Stimulated activated CD8-positive, alpha-beta memory T cell treated with anti-CD3 and anti-CD28 coated beads, Interleukin-4, amount 100 ng/mL, for 48 hours (primary cell): ENCODE data around the gene UBE2L3.

Source experiments
- DNase-seq: peaks from one replicate; pipeline ENCODE4 v3.0.0-alpha.2; 2020

UBE2L3 gene

GRCh38 chr22:21650823-21651520 lies 83.5 kb downstream of the UBE2L3 start:
- no peak for DNase-seq

DNA sequence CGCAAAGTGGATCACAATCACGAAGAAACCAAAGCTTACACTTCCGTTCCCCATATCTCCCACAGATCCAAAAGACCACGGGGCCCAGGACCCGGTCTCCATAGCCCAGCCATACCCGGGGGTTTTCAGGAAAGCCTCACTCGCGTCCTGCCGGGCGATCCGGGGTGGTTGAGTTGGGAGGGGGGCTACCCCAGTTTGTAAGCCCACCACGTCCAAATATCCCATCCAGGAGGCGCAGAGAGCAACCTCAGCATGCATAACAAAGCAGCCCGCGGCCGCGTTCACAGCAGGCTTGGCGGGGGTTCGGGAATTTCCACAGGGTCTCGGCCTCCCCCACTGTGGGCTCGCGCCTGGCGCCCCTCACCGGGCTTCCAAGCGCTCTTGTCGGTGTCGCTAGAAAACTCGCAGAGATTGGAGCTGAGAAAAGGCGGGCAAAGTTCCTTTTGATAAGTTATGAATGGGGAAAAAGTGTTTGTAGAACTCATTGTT lies 84.1 kb downstream of the UBE2L3 start:
- DNase-seq: no peak

DNA sequence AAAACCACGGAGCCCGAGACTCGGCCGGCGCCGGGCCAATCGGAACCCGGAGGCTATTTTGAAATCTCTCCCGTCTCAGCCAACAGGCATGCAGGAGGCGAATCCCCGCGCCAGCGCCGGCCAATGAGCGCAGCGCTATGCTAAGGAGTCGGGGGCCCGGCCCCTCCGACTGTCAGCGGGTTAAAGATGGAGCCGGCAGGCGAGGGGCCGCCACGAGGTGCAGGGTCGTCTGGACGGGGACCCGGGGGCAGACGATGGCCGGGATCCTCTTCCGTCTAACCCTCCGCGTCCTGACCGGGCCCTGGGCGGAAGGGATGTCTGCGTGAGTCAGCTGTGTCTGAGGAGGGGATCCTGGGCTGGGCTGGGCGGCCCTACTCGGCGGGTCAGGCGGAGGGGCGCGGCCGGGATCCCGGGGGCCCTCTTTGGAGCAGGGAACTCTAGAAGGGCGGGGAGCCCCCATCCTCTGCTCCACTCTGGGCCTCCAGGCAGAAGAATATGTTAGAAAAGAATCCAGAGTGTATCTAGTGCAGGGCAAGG lies 84.6 kb downstream of the UBE2L3 start:
- peak; percentile 93 for DNase-seq

DNA sequence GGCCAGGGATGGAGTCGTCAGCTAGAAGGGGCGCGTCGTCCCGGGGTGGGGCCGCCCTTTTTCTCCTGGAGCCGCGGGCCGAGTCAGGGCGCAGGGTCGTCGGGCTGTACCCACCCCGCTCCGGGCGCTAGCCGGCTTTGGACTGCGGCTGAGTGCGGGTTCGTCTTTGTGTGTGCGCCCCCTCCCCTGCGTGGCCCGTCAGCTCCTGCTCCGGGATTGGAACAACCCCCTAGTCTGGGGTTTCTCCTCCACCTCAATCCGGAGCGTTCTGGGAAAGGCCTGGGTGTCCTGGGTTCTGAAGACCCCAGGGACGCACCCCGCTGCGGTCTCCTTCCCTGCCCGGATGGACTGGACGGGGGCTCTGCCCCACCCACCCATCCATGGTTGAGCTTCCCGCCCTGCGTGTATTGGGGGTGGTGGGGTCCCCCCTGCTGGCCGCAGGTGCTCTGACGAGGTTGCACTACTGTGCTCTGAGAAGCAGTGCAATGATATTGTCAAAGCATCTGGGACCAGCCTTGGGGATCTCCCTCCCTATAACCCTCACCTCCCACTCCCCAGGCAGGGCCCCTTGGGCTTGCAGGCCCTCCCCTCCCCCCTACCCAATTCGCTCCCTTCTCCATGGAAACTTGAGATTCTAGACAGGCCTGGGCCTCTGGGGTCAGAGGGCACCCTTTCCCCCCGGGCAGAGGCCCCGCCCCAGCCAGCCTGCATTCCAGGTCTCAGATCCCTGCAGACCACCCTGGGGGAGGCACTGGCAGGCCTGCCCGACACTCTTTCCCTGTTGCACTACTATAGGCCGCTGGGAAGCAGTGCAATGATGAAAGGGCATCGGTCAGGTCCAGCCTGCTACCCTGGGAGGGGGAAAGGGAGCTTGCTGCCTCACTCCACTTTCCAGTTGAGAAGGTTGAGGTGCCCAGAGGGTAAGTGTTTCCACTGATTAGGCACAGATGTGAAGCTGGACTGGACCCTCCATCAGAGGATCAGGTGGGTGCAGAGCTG lies 85.3 kb downstream of the UBE2L3 start:
- DNase-seq: no peak

DNA sequence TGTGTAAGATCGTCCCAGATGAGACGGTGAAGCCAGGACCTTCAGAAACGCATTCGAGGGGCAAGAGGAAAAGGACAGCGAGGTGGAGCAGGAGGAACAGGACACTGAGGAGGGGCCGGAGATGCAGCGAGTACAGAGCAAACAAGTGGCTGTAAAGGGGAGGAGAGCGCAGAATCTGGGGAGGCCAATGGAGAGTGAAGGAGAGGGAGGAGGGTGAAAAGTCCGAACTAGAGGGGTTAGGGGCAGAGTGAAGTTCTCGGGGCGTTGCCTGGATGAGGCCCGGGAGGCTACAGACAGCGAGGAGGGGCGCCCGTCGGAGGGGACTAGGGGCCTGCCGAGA lies 89.5 kb downstream of the UBE2L3 start:
- peak; percentile 29 for DNase-seq

- peak; percentile 86 for DNase-seq
These were observed 90.0 kb downstream of the UBE2L3 start for GRCh38 chr22:21657360-21658032.

DNA sequence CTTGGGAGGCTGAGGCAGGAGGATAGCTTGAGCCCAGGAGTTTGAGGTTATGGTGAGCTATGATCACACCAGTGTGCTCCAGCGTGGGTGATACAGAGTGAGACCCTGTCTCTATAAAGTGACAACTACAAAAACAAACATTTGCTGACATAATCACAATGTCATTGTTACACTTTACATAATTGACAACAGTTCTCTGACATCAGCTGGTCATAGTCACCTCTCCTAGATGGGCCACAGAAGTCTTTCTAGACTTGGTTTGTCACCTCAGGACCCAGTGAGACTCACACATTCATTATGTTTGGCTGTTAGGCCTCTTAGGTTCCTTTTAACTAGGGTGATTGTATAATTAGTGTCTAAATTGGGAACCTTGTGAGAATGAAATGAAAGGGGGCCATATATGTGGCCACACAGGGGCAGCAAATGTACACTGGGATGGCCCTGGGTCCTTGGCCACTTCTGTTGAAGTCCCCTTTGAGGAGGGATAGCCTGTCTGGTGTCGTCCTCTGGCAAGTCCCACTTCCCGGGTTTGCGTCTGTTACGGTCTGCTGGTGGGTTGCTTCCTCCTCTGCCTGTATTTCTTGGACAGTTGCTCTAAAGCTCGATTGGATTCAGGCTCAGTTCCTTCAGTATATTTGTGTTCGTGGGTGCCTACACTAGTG lies 92.5 kb downstream of the UBE2L3 start:
- no peak for DNase-seq

- DNase-seq: no peak
These were observed 93.4 kb downstream of the UBE2L3 start for GRCh38 chr22:21660904-21661303.

GRCh38 chr22:21661991-21662390 lies 94.5 kb downstream of the UBE2L3 start:
- no peak for DNase-seq

DNA sequence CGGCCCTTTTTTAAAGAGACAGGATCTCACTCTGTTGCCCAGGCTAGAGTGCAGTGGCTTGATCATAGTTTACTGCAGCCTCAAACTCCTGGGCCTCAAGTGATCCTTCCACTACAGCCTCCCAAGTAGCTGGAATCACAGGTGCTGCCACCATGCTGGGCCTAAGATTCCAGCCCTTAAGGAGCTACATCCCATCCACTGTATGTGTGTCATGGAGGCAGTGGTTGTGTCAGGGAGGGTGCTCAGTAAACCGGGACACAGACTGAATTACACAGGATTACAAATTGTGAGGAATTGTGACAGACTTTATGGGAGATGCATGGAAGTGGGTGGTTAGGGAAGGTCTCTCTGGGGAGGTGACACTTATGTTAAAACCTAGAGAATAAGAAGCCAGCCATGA lies 96.2 kb downstream of the UBE2L3 start:
- no peak for DNase-seq

GRCh38 chr22:21665047-21665851 lies 97.7 kb downstream of the UBE2L3 start:
- no peak for DNase-seq

- DNase-seq: no peak
These were observed 99.3 kb downstream of the UBE2L3 start for GRCh38 chr22:21666786-21667185.

DNA sequence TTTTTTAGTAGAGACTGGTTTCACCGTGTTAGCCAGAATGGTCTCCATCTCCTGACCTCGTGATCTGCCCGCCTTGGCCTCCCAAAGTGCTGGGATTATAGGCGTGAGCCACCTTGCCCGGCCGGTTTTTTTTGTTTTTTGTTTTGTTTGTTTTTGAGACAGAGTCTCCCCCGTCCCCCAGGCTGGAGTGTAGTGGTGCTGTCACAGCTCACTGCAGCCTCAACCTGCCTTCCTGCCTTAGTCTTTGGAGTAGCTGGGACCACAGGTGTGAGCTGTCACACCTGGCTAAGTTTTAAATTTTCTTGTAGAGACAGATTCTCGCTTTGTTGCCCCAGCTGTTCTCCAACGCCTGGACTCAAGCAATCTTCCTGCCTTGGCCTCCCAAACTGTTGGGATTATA lies 101.5 kb downstream of the UBE2L3 start:
- no peak for DNase-seq

- DNase-seq: no peak
These were observed 104.7 kb downstream of the UBE2L3 start for GRCh38 chr22:21672107-21672629.
